Activated T-cell treated with anti-CD3 and anti-CD28 coated beads for 48 hours (primary cell): ENCODE results near the gene CASP8AP2.
"Not testable (repeated sequence)": the region's sequence is repeated elsewhere in the genome, so short reads cannot be mapped to it uniquely, and the experiment has no call there.

Experiments used
- DNase-seq: peaks from one replicate; pipeline ENCODE4 v3.0.0-alpha.2; 2020; ENCODE audit warnings: low read depth

Gene CASP8AP2

GRCh38 chr6:89826029-89826528, 3.6 kb upstream of the CASP8AP2 start:
- DNase-seq = no peak

GRCh38 chr6:89828475-89828987, 1.1 kb upstream of the CASP8AP2 start:
- not testable (repeated sequence) for DNase-seq

DNA sequence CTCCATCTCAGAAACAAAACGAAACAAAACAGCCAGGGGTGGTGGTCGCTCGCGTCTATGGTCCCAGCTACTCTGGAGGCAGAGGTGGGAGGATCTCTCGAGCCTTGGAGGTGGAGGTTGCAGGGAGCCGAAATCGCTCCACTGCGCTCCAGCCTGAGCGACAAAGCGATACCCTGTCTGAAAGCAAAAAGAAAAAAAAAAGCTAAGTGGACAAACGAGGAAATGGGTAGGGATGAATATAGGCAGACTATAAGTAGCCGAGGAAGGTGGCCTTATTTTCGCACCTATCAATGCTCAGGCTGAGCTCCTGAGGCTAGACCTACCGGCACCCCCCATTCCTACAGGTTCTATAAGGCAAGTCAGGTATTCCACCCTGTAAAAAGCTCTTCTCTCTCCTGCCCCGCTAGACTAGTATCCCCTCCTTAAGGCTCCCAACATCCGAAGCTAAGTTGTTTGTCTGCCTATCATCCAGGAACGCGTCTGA, 650 bp upstream of the CASP8AP2 start:
- DNase-seq = no peak

DNA sequence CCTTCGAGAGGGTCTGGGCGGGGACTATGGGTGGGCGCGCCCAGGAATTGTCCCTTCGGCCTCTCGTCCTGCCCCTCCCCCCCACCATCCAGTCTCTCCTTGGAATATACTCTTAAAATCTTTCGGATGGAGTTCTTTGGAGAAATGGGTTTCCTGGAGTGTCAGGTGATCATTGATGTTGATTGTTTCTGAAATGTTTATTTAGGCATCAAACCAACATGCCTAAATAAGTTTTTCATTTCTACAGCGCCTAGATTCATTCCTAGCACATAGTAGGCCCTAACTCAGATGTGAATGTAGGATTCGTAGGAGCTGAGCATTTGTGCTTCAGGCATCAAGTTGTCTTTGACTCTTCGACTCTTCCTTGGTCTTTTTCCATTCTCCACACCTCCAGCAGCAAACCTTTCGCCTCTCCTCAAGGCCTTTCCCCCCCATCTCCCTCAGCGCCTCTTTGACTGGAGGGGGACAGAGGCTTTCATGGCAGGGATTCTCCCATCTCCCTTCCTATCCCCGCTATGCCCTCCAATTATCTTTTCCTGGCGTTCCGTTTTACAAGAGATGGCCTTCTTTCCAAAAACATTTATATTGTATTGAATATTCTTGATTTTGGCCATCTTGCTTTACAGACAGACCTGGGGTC, 610 bp downstream of the CASP8AP2 start:
- DNase-seq = no peak

- peak; percentile 43 for DNase-seq
Observed at GRCh38 chr6:89834884-89835792, 5.5 kb downstream of the CASP8AP2 start.

DNA sequence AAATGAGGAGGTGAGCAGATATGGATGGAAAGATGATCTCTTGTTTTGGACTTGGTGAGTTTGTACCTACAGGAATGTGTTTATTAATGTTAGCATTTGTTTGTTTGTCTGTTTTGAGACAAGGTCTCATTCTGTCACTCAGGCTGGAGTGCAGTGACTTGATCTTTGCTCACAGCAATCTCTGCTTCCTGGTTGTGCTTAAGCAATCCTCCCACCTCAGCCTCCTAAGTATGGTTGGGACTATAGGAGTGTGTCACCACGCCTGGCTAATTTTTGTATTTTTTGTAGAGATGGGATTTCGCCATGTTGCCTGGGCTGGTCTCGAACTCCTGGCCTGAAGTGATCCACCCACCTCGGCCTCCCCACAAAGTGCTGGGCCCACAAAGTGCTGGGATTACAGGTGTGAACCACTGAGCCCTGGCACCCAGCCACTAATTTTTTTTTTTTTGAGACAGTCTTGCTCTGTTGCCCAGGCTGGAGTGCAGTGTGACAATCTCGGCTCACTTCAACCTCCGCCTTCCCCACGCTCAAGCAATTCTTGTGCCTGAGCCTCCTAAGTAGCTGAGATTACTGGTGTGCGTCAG, 7.1 kb downstream of the CASP8AP2 start:
- no peak for DNase-seq

- DNase-seq = no peak
Observed at GRCh38 chr6:89840538-89840937, 10.9 kb downstream of the CASP8AP2 start.

GRCh38 chr6:89842228-89842627, 12.5 kb downstream of the CASP8AP2 start:
- DNase-seq = no peak

DNA sequence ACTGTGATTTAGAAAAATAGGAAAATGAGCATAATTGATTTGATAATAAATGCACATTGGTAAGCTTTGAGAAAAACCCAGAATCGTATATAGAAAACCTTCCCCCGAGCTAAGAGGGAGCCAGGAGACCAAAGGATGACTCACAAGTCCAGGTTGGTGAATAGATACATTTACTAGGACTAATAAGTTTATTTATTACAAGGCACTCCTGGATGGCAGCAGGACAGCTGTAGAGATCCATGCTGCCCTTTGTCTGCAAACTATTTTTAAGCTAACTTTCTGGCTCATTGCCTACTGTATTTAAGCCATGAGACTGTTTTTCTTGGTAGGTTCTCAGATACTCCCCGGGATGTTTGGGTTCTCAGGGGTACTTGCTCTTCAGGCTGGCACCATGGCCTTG, 13.4 kb downstream of the CASP8AP2 start:
- DNase-seq = no peak

DNA sequence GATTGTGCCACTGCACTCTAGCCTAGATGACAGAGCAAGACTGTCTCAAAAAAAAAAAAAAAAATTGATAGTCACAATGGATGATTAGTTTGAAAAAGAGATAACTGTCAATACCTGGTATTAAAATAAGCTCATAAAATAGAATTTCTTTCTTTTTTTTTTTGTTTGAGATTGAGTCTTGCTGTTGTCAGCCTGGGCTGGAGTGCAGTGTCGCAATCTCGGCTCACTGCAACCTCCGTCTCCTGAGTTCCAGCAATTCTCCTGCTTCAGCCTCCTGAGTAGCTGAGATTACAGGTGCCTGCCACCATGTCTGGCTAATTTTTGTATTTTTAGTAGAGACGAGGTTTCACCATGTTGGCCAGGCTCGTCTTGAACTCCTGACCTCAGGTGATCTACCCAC, 17.8 kb downstream of the CASP8AP2 start:
- not testable (repeated sequence) for DNase-seq

- DNase-seq = no peak
Observed at GRCh38 chr6:89853068-89853467, 23.4 kb downstream of the CASP8AP2 start.

GRCh38 chr6:89858041-89858440, 28.4 kb downstream of the CASP8AP2 start:
- no peak for DNase-seq

DNA sequence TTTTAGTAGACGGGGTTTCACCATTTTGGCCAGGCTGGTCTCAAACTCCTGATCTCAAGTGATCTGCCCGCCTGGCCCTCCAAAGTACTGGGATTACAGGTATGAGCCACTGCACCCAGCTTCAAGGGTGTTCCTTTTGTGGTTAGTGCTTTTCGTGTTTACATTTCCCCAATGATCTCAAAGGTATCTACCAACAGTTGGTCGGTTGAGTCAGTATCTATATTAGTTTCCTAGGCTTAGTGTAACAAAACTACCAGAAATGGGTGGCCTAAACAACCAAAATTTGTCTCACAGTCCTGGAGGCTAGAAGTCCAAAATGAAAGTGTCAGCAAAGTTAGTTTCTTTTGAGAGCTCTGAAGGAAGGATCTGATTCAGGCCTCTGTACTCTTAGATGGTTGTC, 30.1 kb downstream of the CASP8AP2 start:
- DNase-seq = no peak

DNA sequence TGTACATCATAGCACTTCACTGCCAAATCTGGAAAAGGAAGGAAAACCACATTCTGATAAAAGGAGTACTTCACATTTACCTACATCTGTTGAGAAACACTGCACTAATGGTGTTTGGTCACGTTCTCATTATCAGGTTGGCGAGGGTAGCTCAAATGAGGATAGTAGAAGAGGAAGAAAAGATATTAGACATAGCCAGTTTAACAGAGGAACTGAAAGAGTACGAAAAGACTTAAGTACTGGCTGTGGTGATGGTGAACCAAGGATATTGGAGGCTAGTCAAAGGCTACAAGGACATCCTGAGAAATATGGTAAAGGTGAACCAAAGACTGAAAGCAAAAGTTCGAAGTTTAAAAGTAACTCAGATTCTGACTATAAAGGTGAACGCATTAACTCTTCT, 32.6 kb downstream of the CASP8AP2 start:
- no peak for DNase-seq

DNA sequence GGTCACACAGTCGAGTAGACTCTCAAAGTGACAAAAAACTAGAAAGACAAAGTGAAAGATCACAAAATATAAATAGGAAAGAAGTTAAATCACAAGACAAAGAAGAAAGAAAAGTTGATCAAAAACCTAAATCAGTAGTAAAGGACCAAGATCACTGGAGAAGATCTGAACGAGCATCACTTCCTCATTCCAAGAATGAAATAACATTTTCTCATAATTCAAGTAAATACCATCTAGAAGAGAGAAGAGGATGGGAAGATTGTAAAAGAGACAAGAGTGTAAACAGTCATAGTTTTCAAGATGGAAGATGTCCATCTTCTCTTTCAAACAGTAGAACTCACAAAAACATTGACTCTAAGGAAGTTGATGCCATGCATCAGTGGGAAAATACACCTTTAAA, 33.0 kb downstream of the CASP8AP2 start:
- no peak for DNase-seq

- no peak for DNase-seq
Observed at GRCh38 chr6:89866024-89866678, 36.5 kb downstream of the CASP8AP2 start.

DNA sequence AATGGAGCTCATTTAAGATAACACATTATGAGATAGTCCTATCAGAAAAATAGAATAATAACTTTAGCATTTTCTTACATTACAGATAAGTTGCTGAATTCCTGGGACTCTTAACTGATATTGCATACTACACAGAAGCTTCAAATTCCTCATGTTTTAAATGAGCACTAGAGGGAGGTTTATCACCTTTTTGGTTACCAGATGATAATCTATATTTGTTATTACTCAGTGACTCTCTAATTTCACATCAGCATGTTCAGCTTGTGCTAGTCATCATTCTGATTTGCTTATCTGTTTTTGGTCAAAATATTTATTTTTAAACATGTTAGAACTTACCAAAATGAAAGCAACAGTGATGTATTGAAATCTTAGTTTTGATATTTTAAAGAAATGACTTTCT, 44.0 kb downstream of the CASP8AP2 start:
- no peak for DNase-seq

DNA sequence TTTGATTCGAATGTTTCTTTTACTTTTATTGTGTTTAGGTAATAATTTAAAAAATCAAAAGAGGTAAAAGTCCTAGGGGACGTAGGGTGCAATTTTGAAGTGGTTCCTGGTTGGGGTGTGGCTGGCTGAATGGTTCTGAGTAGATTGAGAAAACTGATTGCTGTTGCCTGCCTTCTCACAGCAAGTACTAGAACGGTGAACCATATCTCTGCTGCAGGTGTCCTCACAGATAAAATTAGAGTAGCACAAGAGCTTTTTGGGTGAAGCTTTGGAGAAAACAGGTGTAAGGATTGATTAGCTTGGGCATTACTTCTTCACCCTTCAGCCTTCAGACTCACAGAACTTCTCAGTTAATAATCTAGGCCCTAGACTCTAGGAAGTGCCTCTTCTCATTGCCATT, 44.8 kb downstream of the CASP8AP2 start:
- no peak for DNase-seq

- DNase-seq = no peak
Observed at GRCh38 chr6:89886378-89887120, 56.9 kb downstream of the CASP8AP2 start.

GRCh38 chr6:89887452-89888137, 57.9 kb downstream of the CASP8AP2 start:
- no peak for DNase-seq

- DNase-seq = no peak
Observed at GRCh38 chr6:89888138-89888514, 58.4 kb downstream of the CASP8AP2 start.
